Left ventricle myocardium inferior (tissue), 1 donor: ENCODE results near the gene ANKLE1. TPM values are rescaled to one million over a fixed set of nuclear protein-coding genes. Genes with fewer than 3 reads are reported as not detected.

ENCODE experiments used
- DNase-seq: peaks from one replicate; pipeline ENCODE4 v3.0.0-alpha.2; 2020
- H3K27ac ChIP-seq: fragments of 200-600 bp; replicated peaks from 2 replicates; pipeline ENCODE4 v1.8.0; 2021
- H3K27me3 ChIP-seq: fragments of 200-600 bp; 2 replicates; pipeline ENCODE4 v1.8.0; 2021; ENCODE audit warnings: low read depth
- H3K36me3 ChIP-seq: fragments of 200-600 bp; 2 replicates; pipeline ENCODE4 v1.8.0; 2021
- H3K4me1 ChIP-seq: fragments of 200-600 bp; 2 replicates; pipeline ENCODE4 v1.8.0; 2021
- H3K4me3 ChIP-seq: fragments of 200-600 bp; 2 replicates; pipeline ENCODE4 v1.8.0; 2021; ENCODE audit warnings: mild to moderate bottlenecking, moderate library complexity
- H3K9me3 ChIP-seq: fragments of 200-600 bp; replicated peaks from 2 replicates; pipeline ENCODE4 v1.8.0; 2021
- CTCF ChIP-seq: fragments of 200-600 bp; IDR thresholded peaks from 2 replicates; pipeline ENCODE4 v1.8.0; 2021; ENCODE audit warnings: antibody characterized with exemption, mild to moderate bottlenecking, borderline replicate concordance
- intact Hi-C: fragments of 100-400 bp; cut with micrococcal nuclease; formaldehyde crosslinking; loops from one replicate; pipeline ENCODE4 v1.11.0; 2022
- total RNA-seq: library from RNA; stranded (reverse); fragmentation: NEBNext Ultra II Directional; extraction: Animal tissue kit (Norgen Biotek cat#: 25700); gene quantifications from one replicate; pipeline ENCODE4 v1.2.1, GENCODE V29; 2021
- donor health status: DM: no; HTN: yes; CAD: no; lungs with severe emphysema.

Gene ANKLE1
- total RNA-seq, 1 donor from 2014 or later = 0.11 TPM

DNA sequence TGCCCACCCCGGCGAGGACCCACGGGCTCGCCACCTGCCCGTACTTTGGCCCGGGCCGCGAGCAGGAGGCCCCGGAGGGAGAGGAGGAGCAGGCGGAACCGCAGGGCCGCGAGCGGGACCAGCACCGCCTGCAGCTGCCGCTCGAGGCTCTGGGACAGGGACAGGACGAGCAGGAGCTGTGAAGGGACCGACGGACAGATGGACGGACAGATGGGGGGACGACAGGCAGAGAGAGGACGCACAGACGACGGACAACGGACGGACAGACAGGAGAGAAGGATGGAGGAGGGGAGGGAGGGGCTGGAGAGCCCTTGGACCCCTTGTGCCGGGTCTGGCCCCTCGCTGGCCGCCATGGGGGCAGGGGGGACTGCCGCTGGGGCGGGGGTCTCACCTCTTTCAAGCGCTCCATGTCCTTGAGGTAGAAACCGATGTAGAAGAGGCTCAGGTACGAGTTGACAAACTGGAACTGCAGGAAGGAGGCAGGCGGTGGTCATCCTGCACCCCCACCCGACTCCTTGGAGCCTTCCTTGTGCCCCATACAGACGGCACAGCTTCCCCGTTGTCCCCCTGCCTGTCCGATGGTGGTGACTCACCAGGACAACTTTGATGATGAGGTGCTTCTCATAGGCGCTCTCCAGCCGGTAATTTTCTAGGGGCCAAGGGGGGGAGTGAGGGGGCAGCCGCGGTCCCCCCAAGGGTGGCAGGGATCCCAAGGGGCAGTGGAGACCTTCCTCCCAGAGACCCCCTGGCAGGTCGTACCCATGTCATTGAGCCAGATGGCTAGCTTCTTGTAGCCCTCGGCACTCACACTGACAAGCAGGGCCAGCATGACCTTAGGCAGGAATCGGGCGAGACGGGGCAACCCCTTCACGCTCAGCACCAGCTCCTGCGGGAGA lies 47.9 kb downstream of the ANKLE1 start:
- peaks cover 13% of the 10 kb centered on the region for H3K36me3 ChIP-seq
- peaks cover 19% of the 10 kb centered on the region for H3K4me1 ChIP-seq
- no peak overlapping the region for H3K27ac ChIP-seq
- TF ChIP-seq CTCF = no peak
- intact Hi-C loops = no loop called here
- H3K27me3 ChIP-seq = no peaks in the 10 kb centered on the region
- no peaks in the 10 kb centered on the region for H3K9me3 ChIP-seq
- no peak for DNase-seq
- no peak overlapping the region for H3K4me3 ChIP-seq

DNA sequence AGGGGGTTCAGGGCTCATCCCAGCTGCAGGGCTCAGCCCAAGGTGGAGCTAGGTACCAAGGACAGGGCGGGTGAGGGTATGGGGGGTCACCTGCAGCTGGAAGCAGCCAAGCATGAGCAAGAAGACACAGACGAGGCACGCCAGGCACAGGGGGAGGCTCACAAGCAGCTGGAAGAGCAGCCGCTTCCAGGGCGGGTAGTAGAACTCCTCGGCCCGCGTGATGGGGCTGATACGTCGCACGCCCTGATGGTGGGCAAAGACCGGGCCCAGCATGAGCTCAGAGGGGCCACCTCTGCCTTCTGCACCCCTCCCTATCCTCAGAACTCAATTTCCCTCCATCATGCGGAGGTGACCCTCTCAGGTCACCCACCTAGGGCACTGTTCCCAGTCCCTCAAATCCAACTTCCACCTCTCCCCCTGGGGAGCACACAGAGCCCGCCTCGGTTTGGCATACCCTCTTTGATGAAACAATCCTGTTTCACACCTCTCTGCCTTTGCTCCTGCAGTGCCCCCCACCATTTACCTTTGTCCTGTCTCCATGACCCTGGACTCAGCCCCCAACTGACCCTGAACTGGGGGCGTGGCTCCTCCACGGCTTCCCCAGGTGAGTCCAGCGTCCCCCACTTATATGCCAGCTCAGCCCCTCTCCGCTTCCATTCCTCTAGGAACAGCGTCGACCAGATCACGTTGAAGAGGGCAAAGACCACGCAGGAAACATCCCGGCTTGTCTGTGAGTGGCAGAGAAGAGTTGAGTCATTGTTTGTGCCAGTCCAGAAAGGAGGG lies 48.8 kb downstream of the ANKLE1 start:
- intact Hi-C loops = no loop called here
- Histone ChIP-seq H3K4me3 (no peak overlapping the region), H3K27ac (no peak overlapping the region), H3K27me3 (no peaks in the 10 kb centered on the region), H3K9me3 (no peaks in the 10 kb centered on the region), H3K4me1 (peaks cover 25% of the 10 kb centered on the region), H3K36me3 (peaks cover 6% of the 10 kb centered on the region)
- no peak for DNase-seq
- TF ChIP-seq CTCF = no peak

DNA sequence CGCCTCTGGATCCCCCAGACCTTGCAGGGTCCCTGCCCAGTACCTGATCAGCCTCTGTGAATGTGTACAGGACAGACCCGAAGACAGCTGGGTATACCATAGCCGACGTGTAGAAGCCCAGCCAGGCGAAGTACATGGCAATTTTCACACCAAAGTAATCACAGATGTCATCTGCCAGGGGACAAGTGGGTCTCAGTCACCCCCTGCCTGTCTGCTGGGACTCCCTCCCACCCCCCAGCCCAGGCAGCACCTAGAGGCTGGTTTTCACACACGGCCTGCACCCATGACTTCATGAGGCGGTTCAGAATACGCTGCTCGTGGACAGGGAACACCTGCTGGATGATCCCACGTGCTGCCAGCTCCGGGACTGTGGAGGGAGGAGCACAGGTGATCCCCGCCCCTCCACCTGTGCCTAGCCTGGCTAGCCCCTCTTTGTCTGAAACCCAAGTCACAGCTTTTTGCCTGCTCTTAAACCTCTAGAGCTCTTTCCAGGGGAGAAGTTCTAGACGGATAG lies 49.4 kb downstream of the ANKLE1 start:
- intact Hi-C loops = no loop called here

GRCh38 chr19:17332360-17332676 lies 50.6 kb downstream of the ANKLE1 start:
- Histone ChIP-seq H3K36me3 (peaks cover 4% of the 10 kb centered on the region), H3K27ac (no peak overlapping the region), H3K4me1 (peaks cover 41% of the 10 kb centered on the region), H3K27me3 (no peaks in the 10 kb centered on the region), H3K9me3 (no peaks in the 10 kb centered on the region), H3K4me3 (no peak overlapping the region)
- intact Hi-C loops = no loop called here
- TF ChIP-seq CTCF = no peak
- DNase-seq = no peak

More for the DNA sequence above, 49.4 kb downstream of the ANKLE1 start:
- DNase-seq = no peak
- H3K27ac ChIP-seq = no peak overlapping the region
- TF ChIP-seq CTCF = no peak
- no peak overlapping the region for H3K4me3 ChIP-seq
- no peaks in the 10 kb centered on the region for H3K27me3 ChIP-seq
- peaks cover 6% of the 10 kb centered on the region for H3K36me3 ChIP-seq
- no peaks in the 10 kb centered on the region for H3K9me3 ChIP-seq
- peaks cover 32% of the 10 kb centered on the region for H3K4me1 ChIP-seq

DNA sequence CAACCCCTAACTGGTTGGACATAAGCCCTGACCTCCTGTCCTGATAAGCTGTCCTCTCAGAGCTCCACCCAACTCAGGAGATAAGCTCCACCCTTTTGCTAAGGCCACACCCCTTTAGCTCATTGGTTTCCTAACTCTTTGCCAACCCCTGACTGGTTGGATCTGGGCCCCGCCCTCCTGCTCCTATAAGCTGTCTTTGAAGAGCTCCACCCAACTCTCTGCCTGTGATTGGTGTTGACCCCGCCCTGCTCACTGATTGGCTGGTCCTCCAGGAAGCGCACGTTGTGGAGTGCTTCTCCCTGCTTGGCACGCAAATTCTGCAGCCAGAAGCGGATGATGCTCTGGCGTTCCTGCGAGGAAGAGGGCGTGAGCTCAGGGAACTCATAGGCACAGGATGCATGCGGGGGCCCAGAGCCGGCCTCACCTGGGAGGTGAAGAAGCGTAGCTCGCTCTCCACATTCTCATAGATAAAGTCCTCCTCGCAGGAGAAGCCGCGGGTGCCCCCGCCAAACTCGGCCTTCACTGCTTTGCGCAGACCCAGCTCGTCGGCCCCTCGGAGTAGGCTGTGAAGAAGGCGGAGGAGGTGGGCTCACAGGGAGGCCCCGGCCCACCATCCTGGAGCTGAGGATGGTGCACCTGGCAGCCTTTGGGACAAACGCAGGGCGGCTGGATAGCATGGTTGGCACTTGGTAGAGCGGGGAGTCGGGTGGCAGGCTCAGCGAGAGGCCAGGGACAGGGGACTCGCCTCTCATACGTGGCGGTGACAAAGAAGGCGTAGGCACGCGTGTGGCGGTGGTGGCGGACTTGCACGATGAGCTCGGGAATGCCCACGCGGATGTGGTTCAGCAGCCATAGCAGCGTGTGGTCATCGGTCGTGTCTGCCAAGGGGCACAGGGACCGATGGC lies 51.2 kb downstream of the ANKLE1 start:
- Histone ChIP-seq H3K4me1 (peaks cover 47% of the 10 kb centered on the region), H3K4me3 (no peak overlapping the region), H3K27ac (no peak overlapping the region), H3K27me3 (no peaks in the 10 kb centered on the region), H3K9me3 (no peaks in the 10 kb centered on the region), H3K36me3 (no peaks in the 10 kb centered on the region)
- TF ChIP-seq CTCF = no peak
- DNase-seq = no peak
- intact Hi-C loops = no loop called here
